IPS-NIHi11 (cell line): ENCODE measurements around the gene OR52M1.

Experiments
- DNase-seq: peaks from one replicate; pipeline ENCODE4 v3.0.0; 2012; ENCODE audit warnings: mixed read lengths, low spot score

The OR52M1 gene

DNA sequence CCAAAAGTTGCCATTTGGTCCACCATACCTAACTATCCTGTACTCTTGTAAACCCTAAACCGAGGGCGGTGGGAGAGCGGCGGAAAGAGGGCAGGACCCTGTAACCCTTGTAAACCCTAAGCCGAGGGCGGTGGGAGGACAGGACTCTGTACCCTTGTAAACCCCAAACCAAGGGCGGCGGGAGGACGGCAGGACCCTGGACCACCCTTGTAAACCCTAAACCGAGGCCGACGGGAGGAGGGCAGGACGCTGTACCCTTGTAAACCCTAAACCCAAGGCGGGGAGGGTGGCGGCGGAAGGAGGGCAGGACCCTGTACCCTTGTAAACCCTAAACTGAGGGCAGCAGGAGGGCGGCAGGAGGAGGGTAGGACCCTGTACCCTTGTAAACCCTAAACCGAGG, 24.1 kb downstream of the OR52M1 start:
- DNase-seq, result no peak

GRCh38 chr11:4576880-4577279, 31.9 kb downstream of the OR52M1 start:
- no peak for DNase-seq

GRCh38 chr11:4577761-4578160, 32.8 kb downstream of the OR52M1 start:
- DNase-seq, result no peak

DNA sequence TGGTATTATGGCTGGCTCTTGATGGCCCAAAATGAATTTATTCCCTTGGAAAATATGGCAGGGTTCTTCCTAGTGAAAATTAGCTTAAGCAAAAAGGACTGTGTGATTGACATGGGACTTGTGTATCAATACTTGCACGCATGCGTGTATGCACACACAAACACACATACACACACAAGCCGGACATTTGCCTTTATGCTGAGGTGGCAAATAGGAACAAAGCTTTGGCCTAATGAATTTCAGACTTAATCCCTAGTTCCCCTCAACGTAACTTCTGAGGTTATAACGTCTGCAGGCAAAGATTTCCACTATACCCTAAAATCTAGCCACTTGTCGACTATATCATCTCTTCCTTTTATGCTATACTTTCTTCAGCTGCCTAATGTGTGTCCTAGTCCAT, 33.6 kb downstream of the OR52M1 start:
- no peak for DNase-seq

DNA sequence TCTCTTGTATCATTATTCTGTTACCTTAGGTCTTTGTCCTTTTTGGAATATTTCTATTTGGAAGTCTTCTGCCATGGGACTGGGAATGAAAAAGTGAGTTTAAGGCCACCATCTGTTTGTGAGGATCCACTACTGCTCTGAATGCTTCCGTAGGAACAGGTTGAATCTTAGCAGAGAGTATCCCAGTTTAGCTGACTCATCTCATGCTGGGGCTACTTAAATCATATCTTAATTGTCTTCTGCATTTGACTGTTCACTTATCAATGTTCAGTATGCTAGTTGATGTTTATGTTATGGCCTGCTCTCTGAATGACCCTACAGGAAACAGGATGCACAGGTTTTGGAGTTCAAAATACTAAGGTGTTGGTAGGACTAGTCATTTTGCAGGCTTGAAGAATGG, 35.1 kb downstream of the OR52M1 start:
- no peak for DNase-seq

- DNase-seq, result no peak
These were observed 36.5 kb downstream of the OR52M1 start, which contains the start of gene OR52I2 for GRCh38 chr11:4581443-4581842. Gene OR52I2, plus strand, starts transcription at chr11:4581743.

- no peak for DNase-seq
These were observed 44.0 kb downstream of the OR52M1 start for GRCh38 chr11:4589017-4589416.

- DNase-seq, result no peak
These were observed 48.7 kb downstream of the OR52M1 start, which contains the start of gene OR52I1 for GRCh38 chr11:4593739-4594138. Gene OR52I1, plus strand, starts transcription at chr11:4594039. Its CDS starts 0 bp downstream, at chr11:4594039.
